Neural cell (in vitro differentiated cells): ENCODE data around the gene LSAMP. TPM values are rescaled to one million over a fixed set of nuclear protein-coding genes. Genes with fewer than 3 reads are reported as not detected.

Source experiments
- H2AFZ ChIP-seq: fragments of 200-600, 300-800 bp; sonication (generic), shearing (Covaris generic); 2 replicates; pipeline ENCODE4 v1.6.0; 2014; ENCODE audit warnings: low read depth, mild to moderate bottlenecking, antibody characterized with exemption, low read length, moderate library complexity
- H3F3A ChIP-seq: fragments of 200-600 bp; shearing (Covaris generic); 2 replicates; pipeline ENCODE4 v1.6.1; 2016; ENCODE audit warnings: mild to moderate bottlenecking, moderate library complexity, mixed read lengths, antibody characterized with exemption, low read length; ENCODE audit not compliant: insufficient read depth, poor library complexity, severe bottlenecking
- H3K27ac ChIP-seq: fragments of 200-600, 300-800 bp; sonication (generic), shearing (Covaris generic); 2 replicates; pipeline ENCODE4 v1.5.1; 2014; ENCODE audit warnings: mild to moderate bottlenecking, low read length, moderate library complexity
- H3K27me3 ChIP-seq: fragments of 300-800, 200-600 bp; sonication (generic), shearing (Covaris generic); 2 replicates; pipeline ENCODE4 v1.6.0; 2014; ENCODE audit warnings: mild to moderate bottlenecking, low read depth, low read length, moderate library complexity; ENCODE audit not compliant: insufficient read depth
- H3K36me3 ChIP-seq: fragments of 300-800, 200-600 bp; sonication (generic), shearing (Covaris generic); 2 replicates; pipeline ENCODE4 v1.5.1; 2014; ENCODE audit warnings: mild to moderate bottlenecking, antibody characterized with exemption, low read length, moderate library complexity; ENCODE audit not compliant: insufficient read depth
- H3K4me2 ChIP-seq: fragments of 300-800, 200-600 bp; sonication (generic), shearing (Covaris generic); 2 replicates; pipeline ENCODE4 v1.6.0; 2014; ENCODE audit warnings: mild to moderate bottlenecking, low read length
- H3K4me3 ChIP-seq: fragments of 300-800, 200-600 bp; sonication (generic), shearing (Covaris generic); 2 replicates; pipeline ENCODE4 v1.5.1; 2014; ENCODE audit warnings: mild to moderate bottlenecking, low read length, moderate library complexity
- H3K79me2 ChIP-seq: fragments of 200-600 bp; shearing (Covaris generic); replicated peaks from 2 replicates; pipeline ENCODE4 v1.6.0; 2014; ENCODE audit warnings: mild to moderate bottlenecking, low read length, moderate library complexity; ENCODE audit not compliant: insufficient read depth
- H3K9ac ChIP-seq: fragments of 300-800, 200-600 bp; sonication (generic), shearing (Covaris generic); 2 replicates; pipeline ENCODE4 v1.6.1; 2016; ENCODE audit warnings: mild to moderate bottlenecking, low read length, mixed read lengths
- H3K9me2 ChIP-seq: fragments of 200-600 bp; shearing (Covaris generic); 2 replicates; pipeline ENCODE4 v1.6.1; 2016; ENCODE audit warnings: mild to moderate bottlenecking, low read length, mixed read lengths; ENCODE audit not compliant: insufficient read depth
- H3K9me3 ChIP-seq: fragments of 200-600, 300-800 bp; sonication (generic), shearing (Covaris generic); 2 replicates; pipeline ENCODE4 v1.6.1; 2016; ENCODE audit warnings: mild to moderate bottlenecking, mixed run types, low read length, moderate library complexity, mixed read lengths
- H4K20me1 ChIP-seq: fragments of 200-600 bp; shearing (Covaris generic); 2 replicates; pipeline ENCODE4 v1.6.1; 2016; ENCODE audit warnings: mild to moderate bottlenecking, mixed run types; ENCODE audit not compliant: insufficient read depth
- CTCF ChIP-seq: fragments of 450-650 bp; IDR thresholded peaks from 2 replicates; pipeline ENCODE4 v1.5.1; 2014; ENCODE audit warnings: antibody characterized with exemption, mild to moderate bottlenecking, moderate library complexity; ENCODE audit not compliant: poor library complexity, severe bottlenecking
- EP300 ChIP-seq: fragments of 450-650 bp; conservative IDR thresholded peaks from 2 replicates; pipeline ENCODE4 v1.6.1; 2014; ENCODE audit warnings: antibody characterized with exemption, mild to moderate bottlenecking, moderate library complexity; ENCODE audit not compliant: poor library complexity, severe bottlenecking
- EZH2 ChIP-seq: fragments of 200-600, 300-800 bp; shearing (Covaris generic), sonication (generic); IDR thresholded peaks from 2 replicates; pipeline ENCODE4 v1.6.1; 2014; ENCODE audit warnings: antibody characterized with exemption, low read length, borderline replicate concordance, mild to moderate bottlenecking; ENCODE audit not compliant: insufficient read depth, poor library complexity, severe bottlenecking
- MXI1 ChIP-seq: fragments of 450-650 bp; conservative IDR thresholded peaks from 2 replicates; pipeline ENCODE4 v1.6.1; 2014; ENCODE audit warnings: antibody characterized with exemption, mild to moderate bottlenecking; ENCODE audit not compliant: poor library complexity, severe bottlenecking
- POLR2AphosphoS5 ChIP-seq: IDR thresholded peaks from 2 replicates; pipeline ENCODE4 v1.6.1; 2012
- RAD21 ChIP-seq: fragments of 450-650 bp; conservative IDR thresholded peaks from 2 replicates; pipeline ENCODE4 v1.6.1; 2014; ENCODE audit warnings: antibody characterized with exemption, mild to moderate bottlenecking, moderate library complexity
- REST ChIP-seq: IDR thresholded peaks from 2 replicates; pipeline ENCODE4 v1.6.1; 2012; ENCODE audit warnings: borderline replicate concordance
- SMC3 ChIP-seq: fragments of 450-650 bp; conservative IDR thresholded peaks from 2 replicates; pipeline ENCODE4 v1.6.1; 2014; ENCODE audit warnings: antibody characterized with exemption, mild to moderate bottlenecking, moderate library complexity; ENCODE audit not compliant: poor library complexity
- TAF1 ChIP-seq: IDR thresholded peaks from 2 replicates; pipeline ENCODE4 v1.6.1; 2012; ENCODE audit warnings: low read depth
- polyA plus RNA-seq: library from polyadenylated mRNA; depleted of rRNA; stranded (reverse); fragments of >200 nt; gene quantifications from 2 replicates; pipeline ENCODE4 v1.2.3, GENCODE V29; 2014

Gene LSAMP
- polyA plus RNA-seq, 1 donor from 2014 or later = 93.6 TPM

- Histone ChIP-seq H3K36me3 (no peaks in the 10 kb centered on the region), H3K79me2 (no peaks in the 10 kb centered on the region), H3K9ac (no peak overlapping the region), H3K4me2 (no peak overlapping the region), H3K27me3 (no peaks in the 10 kb centered on the region), H3K27ac (no peak overlapping the region), H3K9me2 (no peaks in the 10 kb centered on the region), H3F3A (no peaks in the 10 kb centered on the region), H3K9me3 (no peaks in the 10 kb centered on the region), H2AFZ (no peak overlapping the region), H4K20me1 (no peaks in the 10 kb centered on the region), H3K4me3 (no peak overlapping the region)
- TF ChIP-seq SMC3 (no peak), EZH2 (no peak), POLR2AphosphoS5 (no peak)
Measured at GRCh38 chr3:115814006-115814405, 631.3 kb downstream of the LSAMP start.

DNA sequence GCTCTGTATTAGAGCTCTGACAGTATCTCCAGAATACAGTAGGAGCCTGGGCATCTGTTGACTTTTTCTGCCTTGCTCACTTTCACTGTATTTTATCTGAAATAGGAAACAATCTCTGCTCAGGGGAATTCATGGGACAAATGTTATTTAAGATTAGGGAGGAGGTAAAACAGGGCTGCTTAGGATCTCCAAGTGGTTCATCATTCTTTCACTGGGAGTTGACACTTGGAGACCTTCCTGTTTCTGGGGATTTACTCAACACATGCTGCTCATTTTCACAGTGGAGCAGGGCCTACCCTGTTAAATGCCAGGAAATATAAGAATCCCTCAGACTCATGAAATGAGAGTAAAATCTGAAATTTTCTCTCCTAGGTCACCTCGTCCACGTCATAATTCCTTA, 636.5 kb downstream of the LSAMP start:
- Histone ChIP-seq H3K4me2 (no peak overlapping the region), H3K27ac (no peak overlapping the region), H3F3A (no peaks in the 10 kb centered on the region), H2AFZ (no peak overlapping the region), H3K9me2 (no peaks in the 10 kb centered on the region), H3K9ac (no peak overlapping the region), H3K36me3 (no peaks in the 10 kb centered on the region), H3K79me2 (no peaks in the 10 kb centered on the region), H4K20me1 (no peaks in the 10 kb centered on the region), H3K27me3 (no peaks in the 10 kb centered on the region), H3K4me3 (no peak overlapping the region), H3K9me3 (no peaks in the 10 kb centered on the region)
- no peak for TF ChIP-seq REST
- TF ChIP-seq EZH2 = no peak
- TF ChIP-seq MXI1 = no peak
- TF ChIP-seq POLR2AphosphoS5 = no peak
- TF ChIP-seq RAD21 = no peak
- TF ChIP-seq TAF1 = no peak
- TF ChIP-seq EP300 = no peak
- TF ChIP-seq CTCF = no peak
- no peak for TF ChIP-seq SMC3

DNA sequence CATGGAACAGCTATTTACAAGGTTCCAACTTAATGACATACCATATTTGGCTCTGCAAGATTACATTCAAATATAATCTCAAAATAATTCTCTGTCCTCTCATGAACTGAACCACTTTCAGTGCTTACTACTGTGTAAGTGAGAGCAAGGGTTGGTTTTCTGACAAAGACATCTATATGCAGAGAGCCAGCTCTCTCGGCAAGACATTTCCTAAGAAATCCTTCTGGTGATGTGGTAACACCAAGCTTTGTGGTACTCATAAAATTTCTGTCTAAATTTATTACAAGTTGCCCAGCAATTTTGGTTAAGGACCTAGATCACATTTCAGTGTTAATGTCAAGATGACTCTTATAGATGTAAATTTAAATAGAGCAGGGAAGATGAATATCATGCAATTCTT, 637.0 kb downstream of the LSAMP start:
- H3K9ac ChIP-seq = no peak overlapping the region
- no peak overlapping the region for H3K4me3 ChIP-seq
- H4K20me1 ChIP-seq = no peaks in the 10 kb centered on the region
- H3K27me3 ChIP-seq = no peaks in the 10 kb centered on the region
- no peak overlapping the region for H2AFZ ChIP-seq
- H3K27ac ChIP-seq = no peak overlapping the region
- H3K9me3 ChIP-seq = no peaks in the 10 kb centered on the region
- H3F3A ChIP-seq = no peaks in the 10 kb centered on the region
- no peaks in the 10 kb centered on the region for H3K79me2 ChIP-seq
- no peaks in the 10 kb centered on the region for H3K36me3 ChIP-seq
- H3K4me2 ChIP-seq = no peak overlapping the region
- H3K9me2 ChIP-seq = no peaks in the 10 kb centered on the region
- TF ChIP-seq EP300 = no peak
- no peak for TF ChIP-seq POLR2AphosphoS5
- no peak for TF ChIP-seq RAD21
- no peak for TF ChIP-seq CTCF
- no peak for TF ChIP-seq MXI1
- TF ChIP-seq TAF1 = no peak
- TF ChIP-seq SMC3 = no peak
- TF ChIP-seq REST = no peak
- no peak for TF ChIP-seq EZH2
